ENCODE data around the gene NDUFC2. TPM values are rescaled to one million over a fixed set of nuclear protein-coding genes. Genes with fewer than 3 reads are reported as not detected.

Gene NDUFC2
- total and polyA plus RNA-seq, 2 experiments from 2014 or later = 122 to 711 TPM

DNA sequence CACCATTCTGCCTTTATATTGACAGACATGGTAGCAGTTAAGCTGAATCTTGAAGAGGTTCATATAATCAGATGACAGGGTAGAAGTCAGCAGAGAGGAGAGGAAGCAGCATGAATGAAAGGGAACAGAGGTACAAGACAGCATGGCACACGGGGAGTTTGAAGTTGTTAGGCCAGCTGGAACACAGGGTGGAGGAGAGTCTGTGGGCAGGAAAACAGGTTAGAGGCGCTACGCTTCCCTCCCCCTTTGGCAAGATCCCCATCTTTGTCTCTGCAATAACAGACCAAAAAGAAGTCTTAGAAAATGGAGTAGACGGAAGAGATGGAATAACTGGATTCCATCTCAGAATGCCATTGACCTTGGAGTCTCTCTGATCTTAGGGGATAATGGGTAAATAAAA is 20.0 kb upstream of the NDUFC2 start:
- no peaks in the 10 kb centered on the region for H4K20me1 ChIP-seq (replicated peaks; ENCODE audit: insufficient read depth)
- H3K79me2 ChIP-seq (replicated peaks; ENCODE audit: insufficient read depth) = no peaks in the 10 kb centered on the region
- ATAC-seq (no peak), DNase-seq (ENCODE audit: low spot score) (no peak)
- H3K27me3 ChIP-seq (ENCODE audit: insufficient read depth) = no peaks in the 10 kb centered on the region
- peaks cover 30% of the 10 kb centered on the region for H3K36me3 ChIP-seq (ENCODE audit: insufficient read depth)
- no peaks in the 10 kb centered on the region for H3K4me1 Mint-ChIP-seq
- peaks cover 48% of the 10 kb centered on the region for H3K36me3 Mint-ChIP-seq (ENCODE audit: low read depth)
- no peaks in the 10 kb centered on the region for H3K9me2 ChIP-seq (ENCODE audit: insufficient read depth)
- H3K27ac ChIP-seq (ENCODE audit: low read depth) = no peak overlapping the region
- no peak overlapping the region for H3K4me2 ChIP-seq
- no peak overlapping the region for H3K4me3 ChIP-seq
- no peak overlapping the region for H3K4me3 Mint-ChIP-seq
- no peaks in the 10 kb centered on the region for H3K4me1 ChIP-seq (ENCODE audit: insufficient read depth)
- H3K27ac Mint-ChIP-seq = no peak overlapping the region
- H2AFZ ChIP-seq = no peak overlapping the region
- no peaks in the 10 kb centered on the region for H3K9me3 Mint-ChIP-seq
- no peak for TF ChIP-seq JUNB (IDR thresholded peaks at IDR 0.05; ENCODE audit: unreplicated experiment)
- no peak for TF ChIP-seq CREB1 (CRISPR knock-in tag; IDR thresholded peaks at IDR 0.05; ENCODE audit: low read depth)
- TF ChIP-seq NANOG (IDR thresholded peaks at IDR 0.05; ENCODE audit: borderline replicate concordance) = no peak
- TF ChIP-seq STAT1 (IDR thresholded peaks at IDR 0.05; ENCODE audit: unreplicated experiment) = no peak
- H3K27me3 Mint-ChIP-seq (ENCODE audit: insufficient read depth, low read depth, poor library complexity) = peaks cover 3% of the 10 kb centered on the region
- no peaks in the 10 kb centered on the region for H3F3A ChIP-seq (replicated peaks; ENCODE audit: low read depth)

DNA sequence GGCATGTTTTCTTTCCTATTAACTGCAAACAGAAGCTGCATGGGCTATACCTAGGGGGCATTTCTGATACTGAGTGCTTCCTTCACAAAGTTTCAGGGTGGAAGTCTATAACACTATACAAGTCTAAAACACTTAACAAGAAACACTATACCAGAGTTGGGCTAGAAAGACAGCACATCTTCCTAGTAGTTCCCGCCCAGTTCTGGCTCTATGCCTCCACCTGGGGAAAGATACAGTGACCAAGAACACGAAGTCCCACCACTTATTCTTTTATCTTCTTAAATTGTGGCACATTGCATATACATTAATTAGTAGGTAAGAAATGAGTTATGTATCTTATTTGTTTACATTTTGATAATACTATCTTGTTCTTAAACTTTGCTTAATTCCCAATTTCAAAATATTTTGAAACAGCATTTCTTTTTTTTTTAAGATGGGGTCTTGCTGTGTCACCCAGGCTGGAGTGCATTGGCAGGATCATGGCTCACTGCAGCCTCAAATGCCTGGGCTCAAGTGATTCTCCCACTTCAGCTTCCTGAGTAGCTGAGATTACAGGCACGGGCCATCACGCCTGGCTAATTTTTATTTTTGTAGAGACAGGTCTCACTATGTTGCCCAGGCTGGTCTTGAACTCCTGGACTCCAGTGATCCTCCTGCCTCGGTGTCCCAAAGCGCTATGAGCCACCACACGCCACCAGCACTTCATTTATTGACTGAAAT is 18.2 kb upstream of the NDUFC2 start:
- Histone ChIP-seq H3F3A (replicated peaks; ENCODE audit: low read depth) (no peaks in the 10 kb centered on the region), H3K27me3 (ENCODE audit: insufficient read depth) (no peaks in the 10 kb centered on the region), H3K36me3 (ENCODE audit: insufficient read depth) (peaks cover 24% of the 10 kb centered on the region), H3K79me2 (replicated peaks; ENCODE audit: insufficient read depth) (no peaks in the 10 kb centered on the region), H2AFZ (no peak overlapping the region), H3K4me2 (no peak overlapping the region), H3K27ac (ENCODE audit: low read depth) (no peak overlapping the region), H3K4me1 (ENCODE audit: insufficient read depth) (no peaks in the 10 kb centered on the region), H3K4me3 (no peak overlapping the region), H4K20me1 (replicated peaks; ENCODE audit: insufficient read depth) (no peaks in the 10 kb centered on the region), H3K9me2 (ENCODE audit: insufficient read depth) (no peaks in the 10 kb centered on the region)
- Mint-ChIP-seq H3K9me3 (no peaks in the 10 kb centered on the region), H3K36me3 (ENCODE audit: low read depth) (peaks cover 45% of the 10 kb centered on the region), H3K27me3 (ENCODE audit: insufficient read depth, low read depth, poor library complexity) (peaks cover 3% of the 10 kb centered on the region), H3K4me1 (no peaks in the 10 kb centered on the region), H3K4me3 (no peak overlapping the region), H3K27ac (no peak overlapping the region)
- DNase-seq (ENCODE audit: low spot score) (no peak), ATAC-seq (no peak)
- TF ChIP-seq, protein P1, sequence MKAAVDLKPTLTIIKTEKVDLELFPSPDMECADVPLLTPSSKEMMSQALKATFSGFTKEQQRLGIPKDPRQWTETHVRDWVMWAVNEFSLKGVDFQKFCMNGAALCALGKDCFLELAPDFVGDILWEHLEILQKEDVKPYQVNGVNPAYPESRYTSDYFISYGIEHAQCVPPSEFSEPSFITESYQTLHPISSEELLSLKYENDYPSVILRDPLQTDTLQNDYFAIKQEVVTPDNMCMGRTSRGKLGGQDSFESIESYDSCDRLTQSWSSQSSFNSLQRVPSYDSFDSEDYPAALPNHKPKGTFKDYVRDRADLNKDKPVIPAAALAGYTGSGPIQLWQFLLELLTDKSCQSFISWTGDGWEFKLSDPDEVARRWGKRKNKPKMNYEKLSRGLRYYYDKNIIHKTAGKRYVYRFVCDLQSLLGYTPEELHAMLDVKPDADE (IDR thresholded peaks at IDR 0.05) = no peak
- TF ChIP-seq, protein P2, sequence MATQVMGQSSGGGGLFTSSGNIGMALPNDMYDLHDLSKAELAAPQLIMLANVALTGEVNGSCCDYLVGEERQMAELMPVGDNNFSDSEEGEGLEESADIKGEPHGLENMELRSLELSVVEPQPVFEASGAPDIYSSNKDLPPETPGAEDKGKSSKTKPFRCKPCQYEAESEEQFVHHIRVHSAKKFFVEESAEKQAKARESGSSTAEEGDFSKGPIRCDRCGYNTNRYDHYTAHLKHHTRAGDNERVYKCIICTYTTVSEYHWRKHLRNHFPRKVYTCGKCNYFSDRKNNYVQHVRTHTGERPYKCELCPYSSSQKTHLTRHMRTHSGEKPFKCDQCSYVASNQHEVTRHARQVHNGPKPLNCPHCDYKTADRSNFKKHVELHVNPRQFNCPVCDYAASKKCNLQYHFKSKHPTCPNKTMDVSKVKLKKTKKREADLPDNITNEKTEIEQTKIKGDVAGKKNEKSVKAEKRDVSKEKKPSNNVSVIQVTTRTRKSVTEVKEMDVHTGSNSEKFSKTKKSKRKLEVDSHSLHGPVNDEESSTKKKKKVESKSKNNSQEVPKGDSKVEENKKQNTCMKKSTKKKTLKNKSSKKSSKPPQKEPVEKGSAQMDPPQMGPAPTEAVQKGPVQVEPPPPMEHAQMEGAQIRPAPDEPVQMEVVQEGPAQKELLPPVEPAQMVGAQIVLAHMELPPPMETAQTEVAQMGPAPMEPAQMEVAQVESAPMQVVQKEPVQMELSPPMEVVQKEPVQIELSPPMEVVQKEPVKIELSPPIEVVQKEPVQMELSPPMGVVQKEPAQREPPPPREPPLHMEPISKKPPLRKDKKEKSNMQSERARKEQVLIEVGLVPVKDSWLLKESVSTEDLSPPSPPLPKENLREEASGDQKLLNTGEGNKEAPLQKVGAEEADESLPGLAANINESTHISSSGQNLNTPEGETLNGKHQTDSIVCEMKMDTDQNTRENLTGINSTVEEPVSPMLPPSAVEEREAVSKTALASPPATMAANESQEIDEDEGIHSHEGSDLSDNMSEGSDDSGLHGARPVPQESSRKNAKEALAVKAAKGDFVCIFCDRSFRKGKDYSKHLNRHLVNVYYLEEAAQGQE (IDR thresholded peaks at IDR 0.05; ENCODE audit: unreplicated experiment) = no peak
- no peak for TF ChIP-seq ZNF114 (CRISPR knock-in tag; IDR thresholded peaks at IDR 0.05)
